MCF 10A (cell line): ENCODE measurements around the gene SEMA7A. TPM values are rescaled to one million over a fixed set of nuclear protein-coding genes. Genes with fewer than 3 reads are reported as not detected.

Source experiments
- BruUV-seq: library from RNA; stranded (reverse); fragments of 400-500 nt; replicated peaks from 2 replicates; lab custom pipeline; 2021; lab: Mats Ljungman, UMichigan
- CTCF ChIA-PET: fragments of 300-600 bp; sonication (Branson Sonifier 250); formaldehyde crosslinking; extraction: SDS; loops from one replicate; lab custom pipeline; 2021; ENCODE audit warnings: antibody characterized with exemption, inconsistent platforms; lab: Yijun Ruan, JAX
- POLR2A ChIA-PET: fragments of 300-600, 350-650 bp; sonication (Branson Sonifier 250); formaldehyde crosslinking; extraction: SDS; loops from one replicate; lab custom pipeline; 2020; ENCODE audit warnings: antibody characterized with exemption, inconsistent platforms; lab: Yijun Ruan, JAX
- DNase-seq: peaks from one replicate; pipeline ENCODE4 v3.0.0-alpha.2; 2018; ENCODE audit not compliant: unreplicated experiment
- H3K27ac Mint-ChIP-seq: one replicate; pipeline ENCODE4 v1.8.0; 2022; ENCODE audit warnings: mild to moderate bottlenecking, low read depth, mixed read lengths; ENCODE audit not compliant: unreplicated experiment
- H3K27me3 Mint-ChIP-seq: one replicate; pipeline ENCODE4 v1.8.0; 2022; ENCODE audit warnings: mixed read lengths; ENCODE audit not compliant: insufficient read depth, unreplicated experiment
- H3K36me3 Mint-ChIP-seq: one replicate; pipeline ENCODE4 v1.8.0; 2022; ENCODE audit warnings: mild to moderate bottlenecking, moderate library complexity, mixed read lengths; ENCODE audit not compliant: insufficient read depth, unreplicated experiment
- H3K4me1 Mint-ChIP-seq: one replicate; pipeline ENCODE4 v1.8.0; 2022; ENCODE audit warnings: mixed read lengths; ENCODE audit not compliant: insufficient read depth, unreplicated experiment
- H3K4me3 Mint-ChIP-seq: one replicate; pipeline ENCODE4 v1.8.0; 2022; ENCODE audit warnings: mild to moderate bottlenecking, moderate library complexity, mixed read lengths; ENCODE audit not compliant: unreplicated experiment
- H3K9me3 Mint-ChIP-seq: one replicate; pipeline ENCODE4 v1.8.0; 2022; ENCODE audit warnings: mixed read lengths; ENCODE audit not compliant: unreplicated experiment
- intact Hi-C: fragments of 100-400 bp; cut with micrococcal nuclease; formaldehyde crosslinking; loops from 2 replicates; pipeline ENCODE4 v1.14.1; 2022
- total RNA-seq: library from RNA; stranded (reverse); gene quantifications from 2 replicates; pipeline ENCODE4 v1.2.3, GENCODE V29; 2022
- TF ChIP-seq, protein P1 (sequence below): fragments of 200-600 bp; IDR thresholded peaks from one replicate; pipeline ENCODE4 v1.8.0; 2022; ENCODE audit warnings: antibody characterized with exemption, mild to moderate bottlenecking; ENCODE audit not compliant: unreplicated experiment

Gene SEMA7A
- total RNA-seq, 1 experiment from 2014 or later: 1.6 TPM

DNA sequence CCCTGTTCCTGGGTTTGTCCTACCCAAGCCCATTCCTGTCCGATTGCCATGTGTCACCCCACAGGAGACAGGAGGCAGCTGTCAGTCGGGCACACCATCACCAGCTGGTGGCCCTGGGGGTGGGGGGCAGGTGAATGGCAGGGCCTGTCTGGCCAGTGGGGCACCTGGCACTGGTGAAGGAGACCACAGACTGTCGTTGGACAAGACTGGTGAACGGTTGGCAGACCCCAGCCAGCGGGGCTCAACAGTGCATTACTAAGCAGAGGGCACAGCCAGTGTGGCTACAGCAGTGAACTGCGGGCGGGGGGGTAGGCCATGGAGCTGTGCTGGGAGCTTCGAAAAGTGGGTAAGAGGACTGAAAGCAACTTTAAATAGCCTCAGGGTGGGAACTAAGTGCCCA lies 2.1 kb downstream of the SEMA7A start:
- no peak for DNase-seq
- POLR2A ChIA-PET: no interaction called here
- CTCF ChIA-PET: interaction anchor here (0.6 to 1.5 kb wide), 6 partner anchors 49 to 81 kb away, joined by 3 to 7 read pairs (median 4); no protein-coding TSS in a partner anchor
- Mint-ChIP-seq H3K27ac (no peak overlapping the region), H3K4me1 (no peaks in the 10 kb centered on the region), H3K9me3 (no peaks in the 10 kb centered on the region), H3K27me3 (no peaks in the 10 kb centered on the region), H3K4me3 (peak overlapping the region; percentile 29), H3K36me3 (peaks cover 12% of the 10 kb centered on the region)
- intact Hi-C loops: no loop called here
- BruUV-seq: no TSS peak
- TF ChIP-seq, protein P1, sequence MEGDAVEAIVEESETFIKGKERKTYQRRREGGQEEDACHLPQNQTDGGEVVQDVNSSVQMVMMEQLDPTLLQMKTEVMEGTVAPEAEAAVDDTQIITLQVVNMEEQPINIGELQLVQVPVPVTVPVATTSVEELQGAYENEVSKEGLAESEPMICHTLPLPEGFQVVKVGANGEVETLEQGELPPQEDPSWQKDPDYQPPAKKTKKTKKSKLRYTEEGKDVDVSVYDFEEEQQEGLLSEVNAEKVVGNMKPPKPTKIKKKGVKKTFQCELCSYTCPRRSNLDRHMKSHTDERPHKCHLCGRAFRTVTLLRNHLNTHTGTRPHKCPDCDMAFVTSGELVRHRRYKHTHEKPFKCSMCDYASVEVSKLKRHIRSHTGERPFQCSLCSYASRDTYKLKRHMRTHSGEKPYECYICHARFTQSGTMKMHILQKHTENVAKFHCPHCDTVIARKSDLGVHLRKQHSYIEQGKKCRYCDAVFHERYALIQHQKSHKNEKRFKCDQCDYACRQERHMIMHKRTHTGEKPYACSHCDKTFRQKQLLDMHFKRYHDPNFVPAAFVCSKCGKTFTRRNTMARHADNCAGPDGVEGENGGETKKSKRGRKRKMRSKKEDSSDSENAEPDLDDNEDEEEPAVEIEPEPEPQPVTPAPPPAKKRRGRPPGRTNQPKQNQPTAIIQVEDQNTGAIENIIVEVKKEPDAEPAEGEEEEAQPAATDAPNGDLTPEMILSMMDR: no peak

- Mint-ChIP-seq H3K9me3 (no peaks in the 10 kb centered on the region), H3K36me3 (peaks cover 12% of the 10 kb centered on the region), H3K4me1 (no peaks in the 10 kb centered on the region), H3K4me3 (no peak overlapping the region), H3K27ac (no peak overlapping the region), H3K27me3 (no peaks in the 10 kb centered on the region)
- TF ChIP-seq, protein P1: no peak
- ChIA-PET POLR2A (interaction anchor here (1.1 kb wide), 1 partner anchor 31 kb away, joined by 5 read pairs; no protein-coding TSS in a partner anchor), CTCF (interaction anchor here (0.6 to 1.5 kb wide), 5 partner anchors 49 to 80 kb away, joined by 3 to 7 read pairs (median 3); no protein-coding TSS in a partner anchor)
- intact Hi-C loops: no loop called here
- BruUV-seq: no TSS peak
- DNase-seq: no peak
These were observed 2.6 kb downstream of the SEMA7A start for GRCh38 chr15:74431116-74431515.

DNA sequence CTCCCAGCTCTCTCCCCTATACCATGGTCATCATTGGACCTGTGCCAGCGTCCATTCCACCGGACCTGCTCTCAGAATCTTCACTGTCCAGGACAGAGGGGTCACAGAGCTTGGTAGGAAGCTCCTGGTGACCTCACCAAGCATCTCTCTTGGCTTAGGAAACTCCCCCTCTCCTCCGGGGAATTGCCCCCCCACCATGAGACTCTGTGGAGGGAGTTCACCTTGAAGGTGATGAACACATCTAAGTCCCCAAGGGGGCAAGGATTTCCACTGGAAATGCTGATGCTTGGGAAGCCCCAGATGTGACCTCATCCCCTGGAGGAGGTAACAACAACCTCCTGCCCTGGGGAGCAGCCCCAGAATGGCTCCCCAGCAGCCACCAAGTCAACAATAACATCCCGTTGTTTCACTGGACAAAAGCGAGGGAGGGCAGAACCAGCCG lies 3.2 kb downstream of the SEMA7A start:
- no TSS peak for BruUV-seq
- no peaks in the 10 kb centered on the region for H3K9me3 Mint-ChIP-seq
- TF ChIP-seq, protein P1: no peak
- no peak for DNase-seq
- H3K36me3 Mint-ChIP-seq: peaks cover 12% of the 10 kb centered on the region
- intact Hi-C loops: no loop called here
- ChIA-PET CTCF (interaction anchor here (0.6 to 2.9 kb wide), 3 partner anchors 9 to 204 kb away, joined by 3 to 15 read pairs (median 7); no protein-coding TSS in a partner anchor), POLR2A (interaction anchor here (1.1 kb wide), 1 partner anchor 31 kb away, joined by 5 read pairs; no protein-coding TSS in a partner anchor)
- H3K27ac Mint-ChIP-seq: no peak overlapping the region
- no peak overlapping the region for H3K4me3 Mint-ChIP-seq
- no peaks in the 10 kb centered on the region for H3K4me1 Mint-ChIP-seq
- no peaks in the 10 kb centered on the region for H3K27me3 Mint-ChIP-seq

GRCh38 chr15:74429781-74430400 lies 3.9 kb downstream of the SEMA7A start:
- no TSS peak for BruUV-seq
- POLR2A ChIA-PET: no interaction called here
- peaks cover 12% of the 10 kb centered on the region for H3K36me3 Mint-ChIP-seq
- H3K4me3 Mint-ChIP-seq: no peak overlapping the region
- no peaks in the 10 kb centered on the region for H3K4me1 Mint-ChIP-seq
- H3K9me3 Mint-ChIP-seq: no peaks in the 10 kb centered on the region
- intact Hi-C loops: no loop called here
- TF ChIP-seq, protein P1: no peak
- H3K27ac Mint-ChIP-seq: no peak overlapping the region
- DNase-seq: no peak
- H3K27me3 Mint-ChIP-seq: no peaks in the 10 kb centered on the region
- CTCF ChIA-PET: interaction anchor here (0.6 to 2.9 kb wide), 3 partner anchors 9 to 205 kb away, joined by 3 to 15 read pairs (median 5); no protein-coding TSS in a partner anchor
